Endothelial cell of umbilical vein (primary cell): ENCODE measurements around the gene SERPINB13. TPM values are rescaled to one million over a fixed set of nuclear protein-coding genes. Genes with fewer than 3 reads are reported as not detected.

Source experiments
- BruUV-seq: library from RNA; stranded (reverse); fragments of 400-500 nt; replicated peaks from 2 replicates; lab custom pipeline; 2021; lab: Mats Ljungman, UMichigan
- CTCF ChIA-PET: fragments of 300-600, 350-600 bp; sonication (Branson Sonifier 250); formaldehyde crosslinking; loops from one replicate; lab custom pipeline; 2021; ENCODE audit warnings: antibody characterized with exemption, inconsistent platforms; lab: Charles Lee
- POLR2A ChIA-PET: fragments of 300-600, 350-600 bp; sonication (Branson Sonifier 250); formaldehyde crosslinking; loops from one replicate; lab custom pipeline; 2021; ENCODE audit warnings: antibody characterized with exemption, inconsistent platforms; lab: Charles Lee
- DNase-seq: peaks from one replicate; pipeline ENCODE4 v3.0.0-alpha.2; 2011; ENCODE audit warnings: low read depth, low spot score
- FAIRE-seq: peaks from 2 replicates; lab custom pipeline; 2011; peaks lifted over from hg19 to GRCh38; lab: Jason Lieb, UNC
- H2AFZ ChIP-seq: 2 replicates; pipeline ENCODE4 v1.6.0; 2012; ENCODE audit warnings: low read depth, low read length, control low read depth, inconsistent platforms
- H3K27ac ChIP-seq: 2 replicates; pipeline ENCODE4 v1.5.1; 2011; ENCODE audit warnings: low read depth, mild to moderate bottlenecking, control low read depth, low read length, moderate library complexity; ENCODE audit not compliant: insufficient read depth
- H3K27me3 ChIP-seq, 2 experiments: 2 replicates each; pipeline versions ENCODE4 v1.6.0 to v1.6.1; 2011; ENCODE audit warnings: low read length in 2 of 2, mixed read lengths in 1 of 2; ENCODE audit not compliant: control insufficient read depth in 2 of 2, insufficient read depth in 2 of 2
- H3K36me3 ChIP-seq, 2 experiments: 2 replicates in 1 of 2; 3 replicates in 1 of 2; pipeline ENCODE4 v1.5.1; 2011; ENCODE audit warnings: low read length in 2 of 2, mild to moderate bottlenecking in 1 of 2, moderate library complexity in 1 of 2; ENCODE audit not compliant: control insufficient read depth in 2 of 2, insufficient read depth in 2 of 2; ENCODE audit errors: extremely low read depth in 1 of 2
- H3K4me1 ChIP-seq: 3 replicates; pipeline ENCODE4 v1.5.1; 2011; ENCODE audit warnings: mild to moderate bottlenecking, low read length; ENCODE audit not compliant: control insufficient read depth, insufficient read depth; ENCODE audit errors: extremely low read depth
- H3K4me2 ChIP-seq: 2 replicates; pipeline ENCODE4 v1.6.1; 2011; ENCODE audit warnings: low read length, control low read depth, mixed read lengths; ENCODE audit not compliant: insufficient read depth
- H3K4me3 ChIP-seq, 3 experiments: fragments of 200-600 bp in 1 of 3; sonication (generic), shearing (Covaris generic) in 1 of 3; replicated peaks in 1 of 3; 2 replicates each; pipeline ENCODE4 v1.5.1; 2011 to 2016; ENCODE audit warnings: control low read depth in 3 of 3, low read length in 3 of 3, mild to moderate bottlenecking in 2 of 3, inconsistent platforms in 1 of 3, low read depth in 1 of 3, moderate library complexity in 1 of 3; ENCODE audit not compliant: insufficient read depth in 1 of 3
- H3K79me2 ChIP-seq: 2 replicates; pipeline ENCODE4 v1.6.0; 2012; ENCODE audit warnings: low read length, inconsistent platforms; ENCODE audit not compliant: control insufficient read depth, insufficient read depth
- H3K9ac ChIP-seq: replicated peaks from 2 replicates; pipeline ENCODE3; 2011; ENCODE audit warnings: low read length, control low read depth; ENCODE audit not compliant: insufficient read depth; ENCODE audit errors: extremely low read depth
- H3K9me1 ChIP-seq: replicated peaks from 3 replicates; pipeline ENCODE4 v1.6.0; 2011; ENCODE audit warnings: mild to moderate bottlenecking, low read length; ENCODE audit not compliant: control insufficient read depth, insufficient read depth; ENCODE audit errors: extremely low read depth
- H3K9me3 ChIP-seq: replicated peaks from 2 replicates; pipeline ENCODE4 v1.5.1; 2012; ENCODE audit warnings: low read length, inconsistent platforms; ENCODE audit not compliant: control insufficient read depth, insufficient read depth
- H4K20me1 ChIP-seq: replicated peaks from 2 replicates; pipeline ENCODE3; 2011; ENCODE audit warnings: mild to moderate bottlenecking, low read length; ENCODE audit not compliant: control insufficient read depth, insufficient read depth; ENCODE audit errors: extremely low read depth
- EZH2 ChIP-seq: IDR thresholded peaks from 2 replicates; pipeline ENCODE4 v1.6.1; 2012; ENCODE audit warnings: borderline replicate concordance, low read depth, mild to moderate bottlenecking, moderate library complexity, low read length, inconsistent platforms; ENCODE audit not compliant: severe bottlenecking
- FOS ChIP-seq: IDR thresholded peaks from 2 replicates; pipeline ENCODE4 v1.6.1; 2011; ENCODE audit warnings: mild to moderate bottlenecking, low read length, moderate library complexity, borderline replicate concordance; ENCODE audit not compliant: insufficient read depth
- GATA2 ChIP-seq: IDR thresholded peaks from 2 replicates; pipeline ENCODE4 v1.7.0; 2011; ENCODE audit warnings: low read depth, mild to moderate bottlenecking, moderate library complexity, mixed read lengths, low read length; ENCODE audit not compliant: insufficient read length, insufficient read depth
- JUN ChIP-seq: IDR thresholded peaks from 2 replicates; pipeline ENCODE4 v1.6.1; 2011; ENCODE audit warnings: borderline replicate concordance, low read depth; ENCODE audit not compliant: insufficient read length, insufficient read depth
- MYC ChIP-seq: IDR thresholded peaks from one replicate; pipeline ENCODE4 v1.6.1; 2011; ENCODE audit warnings: mild to moderate bottlenecking, low read depth, low read length
- POLR2A ChIP-seq: IDR thresholded peaks from 2 replicates; pipeline ENCODE4 v1.6.1; 2012; ENCODE audit warnings: low read depth, mild to moderate bottlenecking, control low read depth, low read length
- POLR2AphosphoS5 ChIP-seq: IDR thresholded peaks from 2 replicates; pipeline ENCODE4 v1.6.1; 2012; ENCODE audit warnings: low read depth, mild to moderate bottlenecking, control low read depth, low read length, moderate library complexity; ENCODE audit not compliant: insufficient read depth
- dilution Hi-C: fragments of 300-500 bp; cut with MboI; formaldehyde crosslinking; loops from one replicate; pipeline ENCODE4 v1.15.0; 2019; ENCODE audit warnings: low sequenced_read_pairs; ENCODE audit not compliant: extremely low pct_ligation_motif_present
- intact Hi-C: fragments of 100-400 bp; cut with micrococcal nuclease; formaldehyde crosslinking; loops from one replicate; pipeline ENCODE4 v1.10.0; 2022
- polyA plus RNA-seq, 4 experiments: library from polyadenylated mRNA; depleted of rRNA in 3 of 4; stranded (reverse) in 3 of 4; unstranded in 1 of 4; fragments of >200 nt; gene quantifications; 2 replicates each; pipeline versions ENCODE4 v1.2.1 to v1.2.3, GENCODE V29; 2011 to 2012; ENCODE audit warnings: missing spikeins in 1 of 4
- total RNA-seq: library from RNA; stranded (reverse); gene quantifications from 2 replicates; pipeline ENCODE4 v1.2.3, GENCODE V29; 2021
- TF ChIP-seq, protein P1 (sequence below), 2 donors: IDR thresholded peaks; 1 replicate in 1 of 2; 2 replicates in 1 of 2; pipeline ENCODE4 v1.5.1; 2011; ENCODE audit warnings: low read length in 2 of 2, mild to moderate bottlenecking in 2 of 2, moderate library complexity in 2 of 2, control low read depth in 1 of 2, inconsistent platforms in 1 of 2, low read depth in 1 of 2; ENCODE audit not compliant: insufficient read depth in 1 of 2; ENCODE audit errors: extremely low read depth in 1 of 2
- TF ChIP-seq, protein P2 (sequence below): IDR thresholded peaks from 2 replicates; pipeline ENCODE4 v1.6.1; 2011; ENCODE audit not compliant: insufficient read depth, insufficient read length

SERPINB13 gene
- total and polyA plus RNA-seq, 2 donors (not counting 3 experiments of a cell fraction or from before 2014, with no cell fraction given): not detected

DNA sequence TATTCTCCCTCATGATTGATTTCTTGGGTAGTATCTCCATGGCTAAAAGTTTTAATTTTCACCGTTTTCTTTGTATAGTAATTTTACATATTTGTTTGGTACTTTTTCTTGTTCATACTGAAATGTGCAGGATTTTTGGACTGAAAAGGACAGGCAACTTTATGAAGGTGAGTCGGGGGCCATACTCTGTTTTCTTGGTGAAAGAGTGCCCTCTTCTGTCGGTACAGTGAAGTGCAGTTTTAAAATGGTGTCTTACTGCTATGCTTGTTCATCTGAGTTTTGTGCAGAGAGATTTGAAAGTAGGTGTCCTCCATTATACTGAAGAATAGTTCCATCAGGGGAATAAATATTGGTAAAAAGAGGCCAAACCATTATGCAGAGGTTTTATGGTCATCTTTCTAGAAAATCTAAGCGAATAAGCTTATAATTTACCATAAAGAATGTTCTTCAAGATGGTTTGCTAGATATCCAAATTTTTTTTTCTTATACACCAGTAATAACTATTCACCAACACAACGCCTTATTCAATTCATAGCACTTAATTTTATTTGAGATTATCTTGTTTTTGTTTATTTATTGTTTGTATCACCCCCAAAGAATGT lies 8.7 kb upstream of the SERPINB13 start:
- Histone ChIP-seq H2AFZ (no peak overlapping the region), H3K27ac (no peak overlapping the region), H3K9me1 (no peaks in the 10 kb centered on the region), H3K9ac (no peak overlapping the region), H3K79me2 (no peaks in the 10 kb centered on the region), H3K36me3 (no peaks in the 10 kb centered on the region), H3K27me3 (no peaks in the 10 kb centered on the region), H3K4me3 (no peak overlapping the region), H4K20me1 (no peaks in the 10 kb centered on the region), H3K9me3 (no peaks in the 10 kb centered on the region), H3K4me2 (no peak overlapping the region), H3K4me1 (no peaks in the 10 kb centered on the region)
- DNase-seq (peak; percentile 53), FAIRE-seq (peak; percentile 83)
- ChIA-PET POLR2A (no interaction called here), CTCF (interaction anchor here (0.7 to 6.1 kb wide), 29 partner anchors 8 to 562 kb away, joined by 3 to 78 read pairs (median 5); partner anchors contain the start of genes SERPINB11 and SERPINB13)
- dilution Hi-C loops (no loop called here), intact Hi-C loops (loop anchor here (1.0 to 5.0 kb wide), 3 partner anchors 60 to 359 kb away; no protein-coding TSS in a partner anchor)
- no peak for TF ChIP-seq GATA2
- TF ChIP-seq, protein P1, sequence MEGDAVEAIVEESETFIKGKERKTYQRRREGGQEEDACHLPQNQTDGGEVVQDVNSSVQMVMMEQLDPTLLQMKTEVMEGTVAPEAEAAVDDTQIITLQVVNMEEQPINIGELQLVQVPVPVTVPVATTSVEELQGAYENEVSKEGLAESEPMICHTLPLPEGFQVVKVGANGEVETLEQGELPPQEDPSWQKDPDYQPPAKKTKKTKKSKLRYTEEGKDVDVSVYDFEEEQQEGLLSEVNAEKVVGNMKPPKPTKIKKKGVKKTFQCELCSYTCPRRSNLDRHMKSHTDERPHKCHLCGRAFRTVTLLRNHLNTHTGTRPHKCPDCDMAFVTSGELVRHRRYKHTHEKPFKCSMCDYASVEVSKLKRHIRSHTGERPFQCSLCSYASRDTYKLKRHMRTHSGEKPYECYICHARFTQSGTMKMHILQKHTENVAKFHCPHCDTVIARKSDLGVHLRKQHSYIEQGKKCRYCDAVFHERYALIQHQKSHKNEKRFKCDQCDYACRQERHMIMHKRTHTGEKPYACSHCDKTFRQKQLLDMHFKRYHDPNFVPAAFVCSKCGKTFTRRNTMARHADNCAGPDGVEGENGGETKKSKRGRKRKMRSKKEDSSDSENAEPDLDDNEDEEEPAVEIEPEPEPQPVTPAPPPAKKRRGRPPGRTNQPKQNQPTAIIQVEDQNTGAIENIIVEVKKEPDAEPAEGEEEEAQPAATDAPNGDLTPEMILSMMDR (IDR thresholded peaks at IDR 0.05; ENCODE audit: extremely low read depth in 1 of 2, insufficient read depth in 1 of 2, low read depth in 1 of 2, low read length in 2 of 2): peak; percentile 52 to 63
- no TSS peak for BruUV-seq

DNA sequence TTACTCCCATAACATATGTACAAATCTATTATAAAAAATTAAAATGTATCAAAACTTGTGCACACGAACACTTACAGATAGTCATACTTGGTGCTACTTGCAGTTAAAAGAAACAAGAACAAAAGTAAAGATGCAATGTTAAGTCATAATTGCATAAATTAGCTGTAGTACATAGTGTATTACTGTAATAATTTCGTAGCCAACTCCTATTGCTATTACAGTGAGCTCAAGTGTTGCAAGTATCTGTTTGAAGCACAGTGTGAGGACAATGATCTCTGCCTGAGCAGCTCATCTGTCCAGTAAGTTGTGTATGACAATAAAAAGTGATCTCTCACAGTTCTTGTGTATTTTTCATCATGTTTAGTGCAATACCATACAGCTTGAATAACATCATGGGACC lies 7.5 kb upstream of the SERPINB13 start:
- Histone ChIP-seq H2AFZ (no peak overlapping the region), H3K27ac (no peak overlapping the region), H3K27me3 (no peaks in the 10 kb centered on the region), H4K20me1 (no peaks in the 10 kb centered on the region), H3K4me1 (no peaks in the 10 kb centered on the region), H3K79me2 (no peaks in the 10 kb centered on the region), H3K9me3 (no peaks in the 10 kb centered on the region), H3K4me3 (no peak overlapping the region), H3K9me1 (no peaks in the 10 kb centered on the region), H3K4me2 (no peak overlapping the region), H3K9ac (no peak overlapping the region), H3K36me3 (no peaks in the 10 kb centered on the region)
- no peak for DNase-seq
- ChIA-PET POLR2A (no interaction called here), CTCF (interaction anchor here (1.3 to 6.1 kb wide), 6 partner anchors 14 to 357 kb away, joined by 3 to 78 read pairs (median 12); no protein-coding TSS in a partner anchor)
- peak; percentile 4 for FAIRE-seq
- dilution Hi-C loops: no loop called here
- BruUV-seq: no TSS peak
- intact Hi-C loops: loop anchor here (5.0 kb wide), 2 partner anchors 268 to 358 kb away; no protein-coding TSS in a partner anchor
- no peak for TF ChIP-seq POLR2A
- no peak for TF ChIP-seq GATA2
- TF ChIP-seq EZH2: no peak
- no peak for TF ChIP-seq POLR2AphosphoS5
- no peak for TF ChIP-seq JUN
- TF ChIP-seq, protein P1 (IDR thresholded peaks at IDR 0.05; ENCODE audit: extremely low read depth in 1 of 2, insufficient read depth in 1 of 2, low read depth in 1 of 2, low read length in 2 of 2): no peak
- TF ChIP-seq MYC: no peak
- TF ChIP-seq, protein P2, sequence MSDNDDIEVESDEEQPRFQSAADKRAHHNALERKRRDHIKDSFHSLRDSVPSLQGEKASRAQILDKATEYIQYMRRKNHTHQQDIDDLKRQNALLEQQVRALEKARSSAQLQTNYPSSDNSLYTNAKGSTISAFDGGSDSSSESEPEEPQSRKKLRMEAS: no peak
- TF ChIP-seq FOS: no peak
